NCI-H187 treated with DMSO at 0.1 percent for 48 hours (cell line): ENCODE measurements around the gene SMIM12.
"Not testable (repeated sequence)": the region's sequence is repeated elsewhere in the genome, so short reads cannot be mapped to it uniquely, and the experiment has no call there.

Experiments
- DNase-seq: peaks from one replicate; lab custom pipeline; 2025; lab: John Stamatoyannopoulos, UW

The SMIM12 gene

GRCh38 chr1:34843392-34844251 lies 15.9 kb downstream of the SMIM12 start:
- DNase-seq, result no peak

DNA sequence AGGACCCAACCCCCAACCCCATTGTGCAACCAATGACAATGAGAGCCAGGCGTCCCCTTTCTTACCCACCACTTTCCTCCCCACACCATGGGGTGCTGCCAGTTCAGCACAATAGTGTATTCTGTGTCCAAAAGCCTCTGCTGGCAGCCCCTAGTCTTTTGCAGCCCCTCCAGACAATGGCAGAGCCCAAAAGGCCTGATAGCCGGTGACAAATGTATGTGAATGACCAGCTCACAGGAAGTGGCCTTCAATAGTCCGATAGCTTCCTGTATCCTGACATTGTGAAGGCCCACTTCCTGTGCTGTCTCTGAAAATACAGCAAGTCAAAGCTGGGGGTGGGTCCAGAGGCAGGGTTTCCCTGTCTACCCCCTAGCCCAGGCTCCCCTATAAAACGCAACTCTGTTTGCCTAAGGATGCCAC lies 16.6 kb downstream of the SMIM12 start:
- DNase-seq, result no peak

- DNase-seq, result no peak
Observed at GRCh38 chr1:34842073-34842472, 17.5 kb downstream of the SMIM12 start.

GRCh38 chr1:34840426-34840825 lies 19.1 kb downstream of the SMIM12 start:
- DNase-seq, result no peak

DNA sequence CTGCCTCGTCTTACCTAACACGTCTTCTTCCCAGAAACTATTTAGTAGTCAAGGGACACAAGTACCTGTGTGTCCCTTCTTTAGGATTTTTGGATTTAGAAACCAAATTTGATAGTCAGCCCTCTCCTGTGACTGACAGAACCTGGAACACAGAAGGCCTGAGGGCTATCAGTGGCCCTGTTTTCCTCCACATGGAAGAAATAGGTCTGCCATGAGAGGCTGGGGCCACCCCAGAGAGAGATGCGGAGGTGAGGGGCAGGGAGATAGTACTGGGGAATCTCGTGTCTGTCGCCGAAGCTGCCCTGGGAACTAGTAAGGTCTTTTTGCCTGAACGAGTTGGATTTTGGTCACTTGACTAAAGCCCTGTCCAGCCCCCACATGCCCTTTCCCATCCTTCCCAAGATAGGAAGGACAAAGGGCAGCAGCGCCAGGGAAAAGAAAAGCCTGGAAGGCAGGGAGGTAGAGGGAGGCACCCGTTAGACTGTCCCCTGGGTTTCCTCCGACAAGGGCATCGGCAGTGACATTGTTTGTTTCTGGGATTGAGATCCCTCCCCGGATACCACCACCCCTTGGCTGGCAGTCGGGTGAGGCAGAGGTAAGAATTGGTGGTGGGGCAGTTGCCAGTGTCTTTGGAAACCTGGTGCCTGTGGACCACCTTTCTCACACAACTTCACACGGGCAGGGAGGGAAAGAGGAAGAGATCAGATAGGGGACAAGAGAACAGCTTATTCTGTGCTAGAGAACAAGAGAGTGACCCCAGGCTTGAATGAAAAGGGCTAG lies 19.8 kb downstream of the SMIM12 start:
- DNase-seq, result no peak

- no peak for DNase-seq
Observed at GRCh38 chr1:34833711-34834110, 25.8 kb downstream of the SMIM12 start.

- no peak for DNase-seq
Observed at GRCh38 chr1:34831721-34832246, 27.8 kb downstream of the SMIM12 start.

DNA sequence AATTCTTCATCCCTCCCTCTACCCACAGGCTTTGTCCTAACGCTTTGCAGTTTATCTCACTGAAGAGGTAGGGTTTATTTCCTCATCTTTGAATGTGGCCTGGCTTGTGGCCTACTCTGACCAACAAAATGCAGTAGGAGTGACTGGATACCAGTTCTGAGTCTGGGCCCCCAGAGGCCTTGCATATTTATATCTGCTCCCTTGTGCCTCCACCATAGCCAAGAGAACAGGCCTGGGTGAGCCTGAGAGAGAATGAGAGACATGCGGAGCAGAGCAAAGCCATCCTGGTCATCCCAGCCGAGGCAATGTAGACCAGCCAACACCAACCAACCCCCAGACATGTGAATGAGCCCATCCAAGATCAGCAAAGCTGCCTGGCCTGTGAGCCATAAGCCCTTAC lies 30.3 kb downstream of the SMIM12 start:
- no peak for DNase-seq

DNA sequence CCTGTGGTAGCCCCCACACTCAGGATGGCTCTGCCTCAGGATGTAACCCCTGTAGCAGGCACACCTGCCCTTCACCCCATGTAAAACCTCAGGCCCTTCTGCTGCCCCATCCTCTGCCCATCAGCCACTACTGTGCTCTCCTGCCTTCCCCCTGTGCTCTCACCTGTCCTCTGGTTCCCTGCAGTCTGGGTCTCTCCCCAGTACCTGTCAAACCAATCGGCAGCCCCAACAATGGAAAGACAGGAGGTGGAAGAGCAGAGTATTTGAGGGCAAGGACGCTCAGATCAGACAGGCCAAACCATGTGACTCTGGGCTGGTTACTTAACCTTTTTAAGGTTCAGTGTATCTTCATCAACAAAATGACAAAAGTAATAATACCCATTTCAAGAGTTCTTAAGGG lies 30.9 kb downstream of the SMIM12 start:
- no peak for DNase-seq

- DNase-seq, result no peak
Observed at GRCh38 chr1:34827341-34827941, 32.1 kb downstream of the SMIM12 start.

DNA sequence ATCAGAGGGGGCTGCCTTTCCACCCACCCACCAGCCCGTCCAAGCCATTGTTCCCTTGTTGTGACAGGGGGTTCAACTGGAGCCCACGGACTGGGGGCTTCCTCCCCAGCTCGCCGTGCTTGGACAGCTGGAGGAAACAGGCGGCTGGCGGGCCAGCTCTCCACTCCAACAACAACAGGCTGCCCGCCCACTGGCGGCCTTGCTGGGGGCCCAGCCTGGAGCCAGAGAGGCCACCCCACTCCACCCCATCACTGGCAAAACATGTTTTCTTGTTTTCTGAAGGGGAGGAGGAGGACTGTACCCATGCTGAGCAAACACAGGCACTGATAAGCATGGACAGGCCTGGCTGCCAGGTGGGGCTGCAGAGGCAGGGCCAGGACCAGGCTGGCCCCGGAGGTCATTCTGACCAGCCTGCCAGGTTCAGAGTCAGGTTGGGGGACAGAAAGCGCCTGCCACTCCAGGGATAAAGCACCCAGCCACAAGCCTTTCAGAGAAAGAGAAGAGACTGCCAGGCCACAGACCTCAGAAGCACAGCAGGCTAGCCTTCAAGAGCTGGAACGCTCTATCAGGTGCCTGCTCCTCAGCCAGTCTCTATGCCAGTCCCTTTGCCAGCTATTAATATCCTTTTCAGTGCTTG lies 34.0 kb downstream of the SMIM12 start:
- DNase-seq, result no peak

DNA sequence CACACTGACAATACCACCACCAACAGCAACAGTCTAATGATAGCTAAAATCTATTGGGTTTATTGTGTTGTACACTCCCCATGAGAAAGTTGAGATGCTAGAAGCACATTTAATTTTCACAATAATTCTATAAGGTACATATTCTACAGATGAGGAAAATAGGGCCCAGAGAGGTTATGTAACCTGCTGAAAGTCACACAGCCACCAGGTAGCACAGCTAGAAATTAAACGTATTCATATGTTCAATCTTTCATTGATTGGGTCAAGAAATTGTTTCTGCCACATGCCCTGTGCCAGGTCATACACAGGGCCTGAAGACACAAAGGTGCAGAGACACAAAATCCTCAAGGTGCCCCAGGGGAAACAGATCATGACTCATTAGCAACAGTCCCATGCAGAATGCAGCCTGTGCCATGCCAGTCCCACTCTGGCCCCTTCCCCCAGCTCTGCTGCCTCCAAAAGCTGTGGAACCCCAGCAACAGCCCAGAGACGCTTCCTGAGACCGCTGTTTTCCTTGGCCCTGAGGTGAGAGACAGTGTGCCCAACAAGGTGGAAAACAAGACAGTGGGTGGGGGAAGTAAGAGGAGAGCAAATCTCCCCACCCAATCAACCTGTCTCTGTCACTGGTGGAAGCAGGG lies 34.6 kb downstream of the SMIM12 start:
- no peak for DNase-seq

- no peak for DNase-seq
Observed at GRCh38 chr1:34822202-34822601, 37.3 kb downstream of the SMIM12 start.

DNA sequence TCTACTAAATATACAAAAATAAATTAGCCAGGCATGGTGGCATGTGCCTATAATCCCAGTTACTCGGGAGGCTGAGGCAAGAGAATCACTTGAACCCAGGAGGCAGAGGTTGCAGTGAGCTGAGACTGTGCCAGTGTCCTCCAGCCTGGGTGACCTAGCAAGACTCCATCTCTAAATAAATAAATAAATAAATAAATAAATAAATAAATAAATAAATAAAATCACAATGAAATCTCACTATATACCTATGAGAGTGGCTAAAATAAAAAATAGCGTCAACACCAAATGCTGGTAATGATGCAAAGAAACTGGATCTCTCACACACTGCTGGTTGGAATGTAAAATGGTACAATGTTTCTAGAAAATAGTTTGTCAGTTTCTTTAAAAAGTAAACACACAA lies 40.7 kb downstream of the SMIM12 start:
- DNase-seq, result not testable (repeated sequence)

DNA sequence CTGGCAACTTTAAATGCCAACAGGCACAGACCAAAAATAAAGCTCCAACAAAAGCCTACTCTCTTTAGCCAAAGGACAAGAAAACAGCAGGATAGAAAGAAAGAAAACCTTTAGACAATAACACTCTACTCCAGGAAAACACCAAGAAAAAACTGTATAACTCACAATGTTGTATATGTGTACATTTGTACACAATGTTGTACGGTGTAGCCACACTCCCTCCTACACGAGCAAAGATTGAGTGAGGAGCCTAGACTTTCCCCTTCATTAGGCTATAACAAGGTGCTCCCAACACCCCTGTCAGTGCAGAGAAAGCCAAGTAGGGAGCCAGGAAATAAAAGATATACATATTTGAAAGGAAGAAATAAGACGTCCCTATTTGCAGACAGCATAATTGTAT lies 42.8 kb downstream of the SMIM12 start:
- no peak for DNase-seq

GRCh38 chr1:34816332-34816731 lies 43.2 kb downstream of the SMIM12 start:
- no peak for DNase-seq

DNA sequence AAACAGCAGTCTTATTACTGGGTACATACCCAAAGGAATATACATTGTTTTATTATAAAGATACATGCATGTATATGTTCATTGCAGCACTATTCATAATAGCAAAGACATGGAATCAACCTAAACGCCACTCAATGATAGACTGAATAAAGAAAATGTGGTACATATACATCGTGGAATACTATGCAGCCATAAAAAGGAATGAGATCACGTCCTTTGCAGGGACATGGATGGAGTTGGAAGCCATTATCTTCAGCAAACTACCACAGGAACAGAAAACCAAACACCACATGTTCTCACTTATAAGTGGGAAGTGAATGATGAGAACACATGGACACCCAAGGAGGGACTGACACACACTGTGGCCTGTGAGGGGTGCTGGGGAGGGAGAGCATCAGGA lies 48.8 kb downstream of the SMIM12 start:
- not testable (repeated sequence) for DNase-seq

DNA sequence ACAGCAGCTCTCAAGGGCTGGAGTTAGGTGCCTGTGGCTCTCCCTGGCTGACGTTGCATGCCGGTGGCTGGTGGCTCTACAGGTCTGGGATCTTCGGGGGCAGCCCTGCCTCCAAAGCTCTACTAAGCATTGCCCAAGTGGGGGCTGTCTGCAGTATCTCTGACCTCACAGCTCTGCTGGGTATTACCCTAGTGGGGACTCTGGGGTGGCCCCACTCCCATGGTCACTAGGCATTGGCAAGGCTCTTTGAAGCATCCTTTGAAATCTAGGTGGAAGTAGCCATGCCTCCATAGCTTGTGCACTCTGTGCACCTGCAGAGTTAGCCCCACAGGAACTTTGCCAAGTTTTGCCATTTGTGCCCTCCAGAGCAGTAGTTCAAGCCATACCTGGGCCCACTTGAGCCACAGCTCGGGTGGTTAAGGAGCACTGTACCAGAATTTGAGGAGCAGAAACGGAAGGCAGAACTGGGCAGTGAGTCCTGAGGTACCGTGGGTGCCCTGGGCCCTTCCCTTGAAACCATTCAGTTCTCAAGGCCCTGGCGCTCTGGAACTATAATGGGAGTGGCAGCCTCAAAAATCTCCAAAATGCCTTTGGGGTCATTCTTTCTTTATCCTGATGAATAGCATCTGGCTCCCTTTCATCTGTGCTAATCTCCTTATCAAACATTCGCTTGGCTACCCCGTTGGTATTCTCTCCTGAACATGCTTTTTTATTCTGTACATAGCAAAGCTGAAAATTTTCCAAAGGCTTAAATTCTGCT lies 51.3 kb downstream of the SMIM12 start:
- no peak for DNase-seq

- no peak for DNase-seq
Observed at GRCh38 chr1:34806396-34806795, 53.2 kb downstream of the SMIM12 start.

DNA sequence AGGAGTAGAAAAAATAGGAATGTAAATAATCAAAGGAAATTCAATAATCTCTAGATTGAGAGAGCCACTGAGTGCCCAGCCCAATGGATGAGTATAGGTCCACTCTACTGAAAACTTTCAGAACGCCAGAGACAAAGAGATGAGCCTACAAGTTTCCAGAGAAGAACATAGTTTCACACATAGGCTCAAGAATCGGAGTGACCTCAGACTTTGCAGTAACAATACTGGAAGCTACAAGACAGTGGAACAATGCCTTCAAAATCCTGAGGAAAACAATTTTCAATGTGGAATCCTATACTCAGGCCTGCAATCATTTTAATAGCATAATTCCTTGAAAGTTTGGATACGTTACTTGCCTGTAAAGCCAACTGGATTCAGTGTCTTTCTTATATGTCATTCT lies 55.8 kb downstream of the SMIM12 start:
- DNase-seq, result no peak
